Activated gamma-delta T cell treated with Interleukin-2 at 50 U/mL for 16 hours (primary cell): ENCODE results near the gene PIGT.
A peak's percentile ranks its signal among the peaks of the same experiment; 100 is the strongest.

Source experiments
- DNase-seq: peaks from one replicate; pipeline ENCODE4 v3.0.0-alpha.2; 2020

The PIGT gene

GRCh38 chr20:45415822-45416637 lies at the start of gene PIGT:
TSS of gene PIGT (plus strand) at chr20:45416141. CDS start at chr20:45416157, 16 bp downstream.
- DNase-seq: peak; percentile 86

- DNase-seq: no peak
Observed at GRCh38 chr20:45366192-45366591, 49.7 kb upstream of the PIGT start.

GRCh38 chr20:45366631-45367030 lies 49.3 kb upstream of the PIGT start:
- DNase-seq: no peak

GRCh38 chr20:45367126-45367525 lies 48.8 kb upstream of the PIGT start:
- DNase-seq: no peak

GRCh38 chr20:45368221-45368980 lies 47.5 kb upstream of the PIGT start:
- DNase-seq: peak; percentile 22

GRCh38 chr20:45370571-45371160 lies 45.3 kb upstream of the PIGT start:
- DNase-seq: no peak

GRCh38 chr20:45372241-45372640 lies 43.7 kb upstream of the PIGT start:
- DNase-seq: no peak

GRCh38 chr20:45372646-45373352 lies 43.1 kb upstream of the PIGT start:
- DNase-seq: no peak

GRCh38 chr20:45373353-45374100 lies 42.4 kb upstream of the PIGT start:
- peak; percentile 90 for DNase-seq

- no peak for DNase-seq
Observed at GRCh38 chr20:45374101-45374467, 41.9 kb upstream of the PIGT start.

- no peak for DNase-seq
Observed at GRCh38 chr20:45374966-45375365, 41.0 kb upstream of the PIGT start.

- DNase-seq: no peak
Observed at GRCh38 chr20:45377269-45377668, 38.7 kb upstream of the PIGT start.

GRCh38 chr20:45378191-45378590 lies 37.8 kb upstream of the PIGT start, which contains the start of gene TP53TG5:
TSS of gene TP53TG5 (minus strand) at chr20:45378325. CDS start at chr20:45378236, 89 bp downstream.
- DNase-seq: no peak

- no peak for DNase-seq
Observed at GRCh38 chr20:45387274-45387673, 28.7 kb upstream of the PIGT start.

- DNase-seq: no peak
Observed at GRCh38 chr20:45390931-45391330, 25.0 kb upstream of the PIGT start.

- DNase-seq: no peak
Observed at GRCh38 chr20:45391559-45391958, 24.4 kb upstream of the PIGT start.

GRCh38 chr20:45392733-45393132 lies 23.2 kb upstream of the PIGT start:
- DNase-seq: no peak

GRCh38 chr20:45394221-45395113 lies 21.5 kb upstream of the PIGT start:
- no peak for DNase-seq

- DNase-seq: no peak
Observed at GRCh38 chr20:45395114-45395415, 20.9 kb upstream of the PIGT start.

GRCh38 chr20:45399018-45399417 lies 16.9 kb upstream of the PIGT start:
- no peak for DNase-seq

- no peak for DNase-seq
Observed at GRCh38 chr20:45400346-45401031, 15.5 kb upstream of the PIGT start.
